GM20431 (cell line): Measurements from ENCODE around the gene SERPINA3.

Source experiments
- in situ Hi-C: fragments of 300-500 bp; cut with MseI, MboI; formaldehyde crosslinking; loops from one replicate; pipeline ENCODE4 v1.15.0; 2020; ENCODE audit warnings: low sequenced_read_pairs; ENCODE audit not compliant: unreplicated experiment

Gene SERPINA3

DNA sequence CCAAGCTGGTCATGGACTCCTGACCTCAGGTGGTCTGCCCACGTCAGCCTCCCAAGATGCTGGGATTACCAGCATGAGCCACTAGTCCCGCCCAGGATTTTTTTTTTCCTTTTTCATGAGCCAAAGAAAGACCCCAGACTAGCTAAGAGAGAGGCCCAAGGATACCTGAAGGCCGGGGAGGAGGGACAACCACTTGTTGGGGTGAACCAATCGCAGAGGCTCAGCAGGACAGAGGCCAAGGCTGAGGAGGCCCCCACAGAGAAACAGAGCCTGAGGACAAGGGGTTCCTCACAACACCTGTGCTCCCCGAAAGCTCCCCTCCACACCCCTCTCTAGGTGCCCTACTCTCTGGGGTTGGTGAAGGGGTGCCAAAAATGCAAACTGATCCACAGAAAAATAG lies 1.0 kb upstream of the SERPINA3 start:
- in situ Hi-C loops = no loop called here

DNA sequence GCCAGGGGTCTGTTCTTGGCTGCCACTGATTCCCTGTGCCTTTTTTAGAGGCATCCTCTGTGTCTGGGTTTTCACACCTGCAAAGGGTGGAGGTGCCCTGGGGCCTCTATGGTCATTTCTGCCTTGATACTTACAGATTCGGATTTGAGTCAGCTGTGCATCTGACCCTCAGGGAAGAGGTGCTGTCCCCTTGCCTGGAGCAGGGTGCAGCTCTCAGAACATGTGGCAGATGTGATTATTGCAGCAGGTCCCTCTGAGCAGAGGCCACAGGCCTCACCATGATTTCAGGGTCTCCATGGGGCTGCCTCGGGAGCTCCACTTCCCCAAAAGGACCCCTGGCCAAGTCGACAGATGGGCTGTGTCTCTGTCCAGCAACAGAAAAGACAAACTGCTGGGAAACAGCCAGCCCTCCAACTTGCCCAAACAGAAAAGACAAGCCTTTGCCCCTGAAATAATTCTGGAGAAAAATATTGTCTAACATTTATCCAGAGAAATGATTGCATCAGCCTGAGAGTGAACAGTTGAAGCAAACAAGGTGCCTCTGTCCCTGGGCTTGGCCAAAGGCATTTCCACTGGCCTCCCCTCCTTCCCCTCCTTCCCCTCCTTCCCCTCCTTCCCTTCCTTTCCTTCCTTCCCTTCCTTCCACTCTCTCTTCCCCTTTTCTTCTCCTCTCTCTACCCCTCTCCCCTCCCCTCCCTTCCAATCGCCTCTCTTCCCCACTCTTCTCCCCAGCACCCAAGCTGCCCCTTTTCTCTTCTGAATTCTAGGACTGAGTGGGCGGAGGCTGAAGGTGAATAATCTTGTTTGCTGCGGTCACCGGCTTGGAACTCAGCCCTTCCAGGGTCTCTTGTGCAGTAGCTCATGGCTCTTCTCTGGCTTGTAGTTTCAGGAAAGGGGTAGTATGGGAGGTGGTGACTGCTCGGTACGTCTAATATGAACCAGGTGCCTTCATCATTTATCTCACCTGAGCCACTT lies 676 bp downstream of the SERPINA3 start:
- in situ Hi-C loops = no loop called here

DNA sequence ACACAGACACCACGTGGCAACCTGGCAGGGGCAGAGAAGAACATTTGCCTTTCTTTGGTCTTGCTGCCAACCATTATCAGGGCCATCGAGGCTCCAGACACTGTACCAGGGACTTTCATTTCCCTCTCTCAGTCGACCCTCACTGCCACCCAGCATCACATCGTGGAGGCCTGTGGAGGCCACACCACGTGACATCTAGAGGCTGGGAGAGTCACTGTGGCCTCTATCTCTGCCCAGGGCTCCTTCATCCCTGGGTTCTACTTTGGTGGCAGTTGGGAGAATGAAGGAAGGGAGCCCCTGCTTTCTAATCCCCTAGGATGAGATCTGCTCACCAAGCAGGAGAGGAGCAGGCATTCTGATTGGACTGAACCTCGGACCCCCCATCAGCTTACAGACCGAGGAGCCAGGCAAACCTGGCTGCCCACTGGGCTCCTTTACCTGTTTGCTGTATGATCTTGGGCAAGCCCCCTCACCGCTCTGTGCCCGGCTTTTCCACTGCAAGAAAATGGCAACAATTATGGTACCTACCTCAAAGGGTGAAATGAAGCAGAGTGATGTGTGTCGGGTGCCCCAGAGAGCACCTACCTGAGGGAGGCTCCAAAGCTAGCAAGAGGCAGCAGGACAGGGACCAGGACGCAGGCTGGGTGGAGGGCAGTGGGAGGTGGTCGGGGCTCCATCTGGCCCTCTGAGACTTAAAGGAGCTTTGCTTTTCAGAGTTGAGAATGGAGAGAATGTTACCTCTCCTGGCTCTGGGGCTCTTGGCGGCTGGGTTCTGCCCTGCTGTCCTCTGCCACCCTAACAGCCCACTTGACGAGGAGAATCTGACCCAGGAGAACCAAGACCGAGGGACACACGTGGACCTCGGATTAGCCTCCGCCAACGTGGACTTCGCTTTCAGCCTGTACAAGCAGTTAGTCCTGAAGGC lies 1.8 kb downstream of the SERPINA3 start:
- in situ Hi-C loops = no loop called here

DNA sequence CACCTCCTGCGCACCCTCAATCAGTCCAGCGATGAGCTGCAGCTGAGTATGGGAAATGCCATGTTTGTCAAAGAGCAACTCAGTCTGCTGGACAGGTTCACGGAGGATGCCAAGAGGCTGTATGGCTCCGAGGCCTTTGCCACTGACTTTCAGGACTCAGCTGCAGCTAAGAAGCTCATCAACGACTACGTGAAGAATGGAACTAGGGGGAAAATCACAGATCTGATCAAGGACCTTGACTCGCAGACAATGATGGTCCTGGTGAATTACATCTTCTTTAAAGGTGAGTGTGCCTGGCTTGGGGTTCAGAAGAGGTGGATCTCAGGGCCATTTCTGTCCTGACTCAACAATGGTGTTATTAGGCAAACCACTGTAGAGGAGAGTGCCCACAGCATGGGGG lies 2.6 kb downstream of the SERPINA3 start:
- in situ Hi-C loops = no loop called here

DNA sequence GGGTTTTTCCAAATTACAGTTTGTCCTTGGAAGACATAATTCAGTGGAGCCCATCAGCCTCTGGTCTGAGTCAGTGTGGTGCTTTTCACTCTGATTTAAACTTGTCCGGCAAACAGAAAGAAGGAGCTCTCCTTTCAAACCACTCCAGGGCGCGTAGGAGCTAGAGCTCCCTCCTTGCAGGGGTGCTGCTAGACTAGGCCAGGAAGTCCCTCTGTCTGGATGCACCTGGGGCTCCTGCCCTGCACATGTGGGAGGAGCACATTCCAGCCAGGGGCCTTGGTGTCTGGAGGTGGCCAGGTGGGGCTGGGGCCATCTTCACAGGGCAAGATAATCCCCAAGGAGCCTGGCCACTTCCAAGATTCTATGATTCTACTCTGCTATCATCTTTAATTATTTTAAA lies 3.1 kb downstream of the SERPINA3 start:
- in situ Hi-C loops = no loop called here

DNA sequence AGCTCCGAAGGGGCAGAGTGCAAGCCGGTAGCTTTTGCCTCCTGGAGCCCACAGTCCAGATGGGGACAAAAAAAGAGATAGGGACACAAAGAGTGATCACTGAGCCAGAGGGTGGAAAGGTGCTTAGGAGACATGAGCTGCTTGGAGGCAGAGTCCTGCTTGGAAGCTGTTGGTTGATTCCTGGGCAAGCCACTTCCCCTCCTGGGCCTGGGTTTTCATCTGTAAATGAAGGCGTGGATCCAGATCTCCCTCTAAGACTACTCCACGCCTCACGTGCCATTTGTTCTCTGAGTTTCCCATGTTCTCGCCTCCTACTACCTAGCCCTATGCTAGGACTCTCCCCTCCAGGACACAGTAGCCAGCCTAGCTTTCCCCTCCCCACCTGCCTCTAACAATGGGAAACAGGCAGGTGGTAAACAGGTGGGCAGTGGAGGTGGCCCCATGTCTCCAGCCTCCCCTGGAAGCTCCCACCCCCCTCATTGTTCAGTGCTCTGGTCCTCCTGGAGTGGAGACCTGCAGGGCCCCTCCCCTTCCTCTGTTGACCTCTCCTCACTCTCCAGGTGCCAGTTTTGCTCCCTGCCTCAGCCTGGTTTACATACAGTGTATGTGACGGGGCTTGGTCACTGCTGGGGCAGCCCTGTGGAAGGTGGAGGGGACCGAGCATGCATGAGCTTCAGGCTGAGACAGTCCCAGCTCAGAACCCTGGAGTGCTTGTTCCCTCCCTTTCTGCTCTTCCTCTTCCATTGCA lies 3.8 kb downstream of the SERPINA3 start:
- in situ Hi-C loops = no loop called here

DNA sequence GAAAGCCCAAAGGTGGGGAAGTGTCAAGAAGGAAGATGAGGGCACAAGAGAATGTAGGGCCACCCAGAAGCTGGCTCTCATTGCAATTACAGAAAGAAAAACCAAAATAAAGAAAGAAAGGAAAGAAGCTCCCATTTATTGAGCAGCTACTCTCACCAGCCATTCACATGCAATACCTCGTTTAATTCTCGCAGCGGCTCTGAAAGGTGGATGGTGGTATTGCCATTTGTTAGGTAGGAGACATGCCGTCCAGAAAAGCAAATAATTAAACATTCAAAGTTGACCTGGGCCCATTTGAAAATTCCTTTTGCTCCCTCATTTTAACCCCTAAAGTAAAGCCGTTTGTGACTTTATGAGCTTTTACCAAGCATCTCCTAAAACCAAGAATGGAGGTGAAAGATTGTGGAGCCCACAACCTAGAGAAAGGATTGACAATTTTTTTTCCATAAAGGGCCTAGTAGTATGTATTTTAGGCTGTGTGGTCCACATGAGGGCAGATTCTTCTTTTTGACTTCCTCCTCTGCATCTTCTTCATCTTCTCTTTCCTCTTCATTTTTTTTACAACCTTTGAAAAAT lies 5.3 kb downstream of the SERPINA3 start:
- in situ Hi-C loops = no loop called here

DNA sequence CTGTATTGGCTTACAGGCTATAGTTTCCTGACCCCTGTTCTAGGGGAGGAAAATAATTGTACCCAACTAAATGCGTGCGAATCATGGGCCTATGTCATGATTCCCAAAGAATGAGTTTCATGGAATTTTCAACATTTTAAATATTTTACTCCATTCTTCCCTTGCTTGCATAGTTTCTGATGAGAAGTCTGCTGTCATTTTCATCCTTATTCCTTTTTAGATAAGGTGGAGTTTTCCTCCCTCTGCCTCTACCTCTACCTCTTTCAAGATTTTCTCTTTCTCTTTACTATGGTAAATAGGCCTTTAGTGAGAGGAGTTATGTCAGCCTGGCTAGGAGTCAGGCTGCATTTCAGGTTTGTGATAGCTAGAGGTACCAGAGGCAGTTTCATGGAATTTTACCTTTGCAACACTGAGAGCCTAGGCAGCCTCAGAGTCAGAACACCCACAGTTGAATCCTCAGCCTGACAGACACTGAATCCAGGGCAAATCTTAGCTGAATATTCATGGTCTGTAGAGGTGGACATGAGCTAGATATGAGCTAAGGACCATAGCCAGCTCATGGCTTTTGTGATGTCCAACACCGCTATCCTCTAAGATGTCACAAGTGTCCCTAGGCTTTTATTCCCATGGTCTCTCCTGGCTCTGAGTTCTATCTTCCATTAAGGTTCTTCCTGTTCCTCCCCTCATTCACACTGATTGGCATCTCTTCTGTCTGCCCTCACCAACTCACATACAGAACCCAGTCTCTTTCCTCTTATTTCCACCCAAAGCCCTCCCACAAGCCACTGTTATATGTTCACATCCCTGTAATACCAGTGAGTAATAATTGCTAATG lies 6.0 kb downstream of the SERPINA3 start:
- in situ Hi-C loops = no loop called here

DNA sequence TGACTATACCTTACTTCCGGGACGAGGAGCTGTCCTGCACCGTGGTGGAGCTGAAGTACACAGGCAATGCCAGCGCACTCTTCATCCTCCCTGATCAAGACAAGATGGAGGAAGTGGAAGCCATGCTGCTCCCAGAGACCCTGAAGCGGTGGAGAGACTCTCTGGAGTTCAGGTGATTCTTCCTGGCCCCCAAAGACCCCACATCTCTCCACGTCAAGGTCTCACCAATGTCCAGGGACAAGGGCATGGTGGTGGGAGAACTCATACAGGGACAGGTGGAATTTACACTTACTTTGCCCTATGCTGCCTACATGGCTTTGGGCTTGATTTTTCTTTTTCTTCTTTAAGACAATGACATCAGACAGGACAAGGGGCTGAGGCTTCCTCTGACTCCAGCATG lies 7.1 kb downstream of the SERPINA3 start:
- in situ Hi-C loops = no loop called here

DNA sequence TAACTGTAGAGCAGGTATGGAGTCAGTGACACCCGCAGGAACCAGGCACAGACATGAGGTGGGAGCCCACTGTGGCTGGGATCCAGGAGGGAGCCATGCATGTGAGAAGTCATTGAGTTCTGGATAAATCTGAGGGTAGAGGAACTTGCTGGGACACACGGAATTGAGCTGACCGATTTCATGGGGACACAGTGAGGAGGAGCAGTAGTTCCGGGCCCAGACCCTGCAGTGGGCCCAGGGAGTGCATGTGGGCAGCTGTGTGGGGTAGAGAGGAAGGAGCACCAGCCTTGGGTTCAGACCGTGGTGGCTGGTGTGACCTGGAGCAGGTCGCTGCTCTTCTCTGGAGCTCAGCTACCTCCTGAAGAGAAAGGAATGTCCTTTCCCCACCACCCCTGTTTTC lies 8.4 kb downstream of the SERPINA3 start:
- in situ Hi-C loops = no loop called here

DNA sequence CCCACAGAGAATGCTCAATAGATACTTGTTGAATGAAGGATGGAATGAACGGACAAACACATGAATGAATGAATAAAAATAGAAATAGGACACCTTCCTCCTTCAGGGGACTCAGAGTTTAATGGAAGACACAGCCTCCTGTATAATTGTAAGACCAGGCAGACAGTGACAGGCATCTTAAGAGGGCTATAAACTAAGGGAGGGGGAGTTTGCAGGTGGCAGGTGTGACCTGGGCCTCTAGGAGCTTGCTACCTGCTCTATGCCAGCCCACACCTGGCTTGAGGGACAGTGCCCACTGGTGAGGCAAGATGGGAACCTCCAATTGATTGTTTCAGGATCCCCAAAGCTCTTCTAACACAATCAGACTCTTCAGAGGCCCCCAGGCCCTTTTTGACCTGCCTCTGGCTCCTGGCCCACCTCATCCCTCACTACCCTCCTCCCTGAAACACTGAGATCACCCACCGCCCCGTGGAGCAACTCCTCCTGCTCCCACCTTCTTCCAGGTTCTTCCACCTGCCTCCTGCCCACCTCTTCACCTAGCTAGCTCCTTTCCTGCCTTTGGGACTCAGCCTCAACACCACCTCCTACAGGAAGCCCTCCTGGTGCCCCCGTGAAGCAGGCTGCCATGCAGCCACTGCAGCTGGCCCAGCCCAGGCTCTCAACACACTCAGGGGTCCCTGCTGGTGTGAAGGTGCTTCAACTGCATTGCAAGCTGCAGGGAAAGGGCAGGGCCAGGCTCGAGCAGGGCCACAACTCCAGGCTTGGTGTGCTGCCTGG lies 9.4 kb downstream of the SERPINA3 start:
- in situ Hi-C loops = no loop called here

DNA sequence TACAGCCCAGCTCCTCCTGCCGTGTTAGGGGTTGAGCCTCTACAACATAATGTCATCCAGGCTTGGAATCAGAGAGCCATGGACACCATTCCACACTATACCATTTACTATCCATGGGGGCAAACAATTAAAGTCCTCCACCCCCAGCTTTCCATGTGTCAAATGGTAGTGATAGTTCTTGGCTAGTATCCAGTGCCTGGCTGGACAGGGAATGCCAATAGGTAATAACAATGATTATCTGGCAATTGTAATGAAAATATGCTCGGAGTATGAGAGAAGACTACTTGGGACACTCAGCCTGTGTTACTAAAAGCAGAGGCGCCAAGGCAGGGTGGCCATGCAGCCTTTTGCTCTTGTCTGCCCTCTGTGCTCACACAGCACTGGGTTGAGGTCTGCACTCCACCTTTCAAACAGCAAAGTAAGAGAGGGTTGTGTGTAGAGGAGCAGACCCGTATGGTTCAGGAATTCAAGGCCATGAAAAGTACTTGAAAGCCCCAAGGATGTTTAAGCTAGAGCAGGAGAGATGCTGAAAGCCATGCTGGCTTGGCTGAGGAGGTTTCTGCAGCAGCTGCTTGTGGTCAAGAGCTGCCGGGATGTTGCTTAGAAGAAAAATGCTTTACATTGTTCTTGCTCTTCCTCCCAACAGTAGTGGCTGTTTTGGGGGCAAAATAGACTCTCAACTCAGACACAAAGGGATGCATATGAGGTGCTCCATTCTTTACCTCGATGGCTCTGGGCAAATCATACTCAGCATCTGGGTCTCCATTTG lies 10.6 kb downstream of the SERPINA3 start:
- in situ Hi-C loops = no loop called here

DNA sequence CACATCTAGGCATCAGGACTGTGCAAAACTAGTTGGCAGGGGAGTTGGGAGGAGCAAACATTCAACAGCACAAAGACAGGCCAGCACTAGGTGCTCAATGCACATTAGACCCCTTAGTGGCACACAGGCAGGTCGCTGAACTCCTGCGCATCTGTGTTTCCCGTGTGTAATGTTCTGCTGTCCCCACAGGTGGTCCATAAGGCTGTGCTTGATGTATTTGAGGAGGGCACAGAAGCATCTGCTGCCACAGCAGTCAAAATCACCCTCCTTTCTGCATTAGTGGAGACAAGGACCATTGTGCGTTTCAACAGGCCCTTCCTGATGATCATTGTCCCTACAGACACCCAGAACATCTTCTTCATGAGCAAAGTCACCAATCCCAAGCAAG lies 11.2 kb downstream of the SERPINA3 start:
- in situ Hi-C loops = no loop called here

DNA sequence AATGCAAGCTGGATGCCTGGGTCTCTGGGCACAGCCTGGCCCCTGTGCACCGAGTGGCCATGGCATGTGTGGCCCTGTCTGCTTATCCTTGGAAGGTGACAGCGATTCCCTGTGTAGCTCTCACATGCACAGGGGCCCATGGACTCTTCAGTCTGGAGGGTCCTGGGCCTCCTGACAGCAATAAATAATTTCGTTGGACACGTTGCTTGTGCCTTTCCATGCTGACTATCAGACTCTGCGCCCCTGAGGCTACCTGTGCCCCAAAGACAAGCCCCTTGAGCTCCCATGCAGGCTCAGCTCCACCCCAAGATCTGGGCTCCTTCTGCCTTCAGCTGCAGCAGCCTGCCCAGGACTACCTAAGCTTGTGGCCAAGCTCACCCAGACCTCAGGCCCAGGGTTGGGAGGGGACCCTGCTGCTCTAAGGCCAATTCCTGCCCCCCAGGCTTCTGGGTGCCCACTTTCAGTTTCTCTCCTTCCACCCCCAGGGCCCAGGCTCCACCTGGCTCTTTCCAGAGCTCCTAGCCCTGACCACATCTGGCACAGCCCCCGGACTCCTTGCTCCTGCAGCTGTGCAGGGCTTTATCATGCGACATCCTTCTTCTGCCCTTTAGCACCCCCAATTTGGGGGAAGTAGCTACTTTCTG lies 11.8 kb downstream of the SERPINA3 start:
- in situ Hi-C loops = no loop called here

DNA sequence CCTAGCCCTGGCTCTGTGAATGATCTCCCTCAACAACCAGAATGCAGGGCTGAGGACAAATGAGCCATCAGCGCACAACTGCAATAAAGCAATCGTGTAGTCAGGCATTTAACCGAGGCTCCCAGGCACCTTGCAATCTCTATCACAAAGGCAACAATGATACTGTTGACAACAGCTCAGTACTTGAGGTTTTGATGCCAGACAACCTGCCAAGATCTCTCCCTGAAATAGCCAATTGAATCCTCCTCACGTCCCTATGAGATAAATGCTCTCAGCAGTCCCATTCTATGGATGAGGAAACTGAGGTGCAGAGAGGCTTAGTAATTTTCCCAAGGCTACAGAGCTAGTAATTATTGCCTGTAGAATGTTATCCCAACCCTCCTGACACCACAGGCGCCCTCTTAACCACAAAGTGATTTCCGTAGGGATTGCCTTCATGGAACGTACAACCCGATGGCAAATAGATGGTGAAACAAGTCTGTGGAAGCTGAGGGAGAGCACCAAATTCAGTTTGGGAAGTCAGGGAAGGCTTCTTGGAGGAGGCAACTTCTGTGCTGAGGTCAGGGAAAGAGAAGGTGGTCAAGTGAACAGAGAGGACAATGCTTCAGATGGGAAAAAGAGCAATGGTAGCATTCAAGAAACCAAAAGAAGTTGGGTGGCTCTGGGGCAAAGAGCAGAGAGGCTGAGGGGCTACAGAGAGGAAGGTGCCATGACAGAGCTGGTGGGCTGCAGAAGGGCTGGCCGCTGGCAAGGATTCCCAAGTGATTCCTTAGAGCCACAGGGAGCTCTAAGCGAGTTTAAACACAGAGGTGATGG lies 12.6 kb downstream of the SERPINA3 start:
- in situ Hi-C loops = no loop called here

DNA sequence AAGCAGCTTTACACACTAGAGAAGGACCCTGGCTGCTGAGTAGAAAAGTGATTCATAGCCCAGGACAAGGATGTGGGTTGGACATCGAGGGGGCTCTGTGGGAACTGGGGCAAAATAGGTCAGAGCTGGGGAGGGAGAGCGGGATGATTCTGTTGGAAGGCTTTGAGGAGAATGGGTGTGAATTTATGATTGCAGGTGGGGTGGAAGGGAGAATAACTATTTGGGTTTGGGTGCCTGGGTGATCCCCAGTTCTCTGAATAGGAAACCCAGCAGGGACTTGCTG lies 13.1 kb downstream of the SERPINA3 start:
- in situ Hi-C loops = no loop called here

DNA sequence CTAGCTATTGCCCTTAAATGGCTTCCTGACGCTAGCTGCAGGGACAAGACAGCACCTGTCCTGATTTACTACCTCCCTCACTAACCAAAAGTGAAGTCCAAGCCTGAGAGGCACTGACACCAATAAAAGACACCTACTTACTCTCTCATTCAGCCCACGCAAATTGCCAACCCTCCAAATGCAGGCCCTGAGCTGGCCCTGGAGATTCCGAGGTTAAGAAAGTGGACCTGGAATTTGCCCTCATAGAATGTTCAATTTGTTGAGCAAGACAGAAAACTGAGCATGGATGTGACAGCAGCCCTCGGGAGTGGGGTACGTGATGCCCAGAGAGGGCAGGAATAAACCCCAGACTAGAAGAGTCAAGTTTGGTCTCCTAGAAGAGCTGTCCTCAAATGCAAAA lies 16.4 kb downstream of the SERPINA3 start:
- in situ Hi-C loops = no loop called here
